ENCODE results near the gene RBMS2.

- TF ChIP-seq CTCF (IDR thresholded peaks at IDR 0.05; ENCODE audit: insufficient read depth, low read depth, low read length) (no peak), EZH2 (IDR thresholded peaks at IDR 0.05; ENCODE audit: insufficient read depth, low read length) (no peak)
Observed at GRCh38 chr12:56602239-56602638, 80.6 kb downstream of the RBMS2 start.

Data from astrocyte (in vitro differentiated cells and primary cell).